Measurements from ENCODE around the gene MMEL1.

- TF ChIP-seq CTCF (IDR thresholded peaks at IDR 0.05): no peak
- no peak for TF ChIP-seq ZFX (IDR thresholded peaks at IDR 0.05; ENCODE audit: borderline replicate concordance)
Observed at GRCh38 chr1:2574350-2574749, 58.5 kb downstream of the MMEL1 start.
